H1 (cell line): Measurements from ENCODE around the gene NF1. TPM values are rescaled to one million over a fixed set of nuclear protein-coding genes. Genes with fewer than 3 reads are reported as not detected.

ENCODE experiments used
- CTCF ChIA-PET: fragments of 300-600 bp; sonication (Branson Sonifier 250); formaldehyde crosslinking; loops from one replicate; lab custom pipeline; 2021; ENCODE audit not compliant: partially characterized antibody; lab: Charles Lee
- POLR2A ChIA-PET: fragments of 300-600 bp; sonication (Branson Sonifier 250); formaldehyde crosslinking; loops from one replicate; lab custom pipeline; 2021; ENCODE audit warnings: inconsistent platforms; ENCODE audit not compliant: partially characterized antibody; lab: Charles Lee
- DNase-seq, 2 experiments: peaks; one replicate each; pipeline versions ENCODE4 v3.0.0 to v3.0.0-alpha.2; 2010 to 2022; ENCODE audit warnings: low spot score in 2 of 2, low read depth in 1 of 2, mixed read lengths in 1 of 2
- FAIRE-seq: peaks from 2 replicates; lab custom pipeline; 2011; peaks lifted over from hg19 to GRCh38; lab: Jason Lieb, UNC
- H2AFZ ChIP-seq: 2 replicates; pipeline ENCODE4 v1.8.1; 2012; ENCODE audit warnings: low read length, inconsistent platforms
- H2AK5ac ChIP-seq: 2 replicates; pipeline ENCODE4 v1.6.1; 2013; ENCODE audit warnings: low read depth, low read length
- H2BK120ac ChIP-seq: replicated peaks from 2 replicates; pipeline ENCODE3; 2013; ENCODE audit warnings: low read depth, low read length, inconsistent platforms
- H2BK12ac ChIP-seq: 2 replicates; pipeline ENCODE4 v1.6.1; 2013; ENCODE audit warnings: low read depth, low read length
- H2BK15ac ChIP-seq: 2 replicates; pipeline ENCODE4 v1.6.1; 2013; ENCODE audit warnings: low read length
- H2BK20ac ChIP-seq: 2 replicates; pipeline ENCODE4 v1.6.1; 2013; ENCODE audit warnings: low read length
- H2BK5ac ChIP-seq: 2 replicates; pipeline ENCODE4 v1.6.1; 2013; ENCODE audit warnings: low read depth, low read length
- H3K14ac ChIP-seq: 2 replicates; pipeline ENCODE4 v1.6.1; 2013; ENCODE audit warnings: inconsistent platforms; ENCODE audit not compliant: insufficient read length
- H3K18ac ChIP-seq: 2 replicates; pipeline ENCODE4 v1.6.1; 2013; ENCODE audit warnings: low read length; ENCODE audit errors: extremely low read depth
- H3K23ac ChIP-seq: 2 replicates; pipeline ENCODE4 v1.6.1; 2013; ENCODE audit warnings: inconsistent platforms; ENCODE audit not compliant: insufficient read length
- H3K23me2 ChIP-seq: 2 replicates; pipeline ENCODE4 v1.6.1; 2013; ENCODE audit warnings: low read depth, low read length
- H3K27ac ChIP-seq: 2 replicates; pipeline ENCODE4 v1.6.1; 2011; ENCODE audit warnings: low read depth, low read length, inconsistent platforms
- H3K27me3 ChIP-seq, 4 experiments: replicated peaks in 1 of 4; 1 replicate in 1 of 4; 2 replicates in 3 of 4; pipeline versions ENCODE4 v1.6.1 to v1.8.1; 2011 to 2013; ENCODE audit warnings: low read length in 3 of 4, mild to moderate bottlenecking in 3 of 4, inconsistent platforms in 2 of 4, mixed read lengths in 2 of 4, moderate library complexity in 1 of 4; ENCODE audit not compliant: control insufficient read depth in 3 of 4, insufficient read depth in 3 of 4; ENCODE audit errors: extremely low read depth in 1 of 4
- H3K36me3 ChIP-seq, 4 experiments: 2 replicates each; pipeline versions ENCODE4 v1.6.1 to v1.8.1; 2011 to 2013; ENCODE audit warnings: mild to moderate bottlenecking in 4 of 4, low read length in 3 of 4, moderate library complexity in 2 of 4, control low read depth in 1 of 4, inconsistent platforms in 1 of 4; ENCODE audit not compliant: insufficient read depth in 4 of 4, control insufficient read depth in 2 of 4
- H3K4ac ChIP-seq: replicated peaks from 2 replicates; pipeline ENCODE3; 2013; ENCODE audit warnings: low read length, low read depth, mixed read lengths, inconsistent platforms; ENCODE audit not compliant: insufficient read length
- H3K4me1 ChIP-seq, 4 experiments: replicated peaks in 1 of 4; 1 replicate in 1 of 4; 2 replicates in 3 of 4; pipeline versions ENCODE4 v1.6.1 to v1.8.1; 2011 to 2013; ENCODE audit warnings: low read length in 3 of 4, inconsistent platforms in 2 of 4, mixed read lengths in 1 of 4; ENCODE audit not compliant: insufficient read depth in 4 of 4, control insufficient read depth in 3 of 4
- H3K4me2 ChIP-seq, 2 experiments: 2 replicates each; pipeline versions ENCODE4 v1.6.1 to v1.8.1; 2011 to 2013; ENCODE audit warnings: low read depth in 2 of 2, low read length in 2 of 2, control low read depth in 1 of 2, inconsistent platforms in 1 of 2, mild to moderate bottlenecking in 1 of 2; ENCODE audit not compliant: insufficient read depth in 1 of 2
- H3K4me3 ChIP-seq, 4 experiments: fragments of 200-600, 300-600 bp in 1 of 4; sonication (generic), shearing (Covaris generic), sonication (Bioruptor Twin) in 1 of 4; 2 replicates each; pipeline versions ENCODE4 v1.5.1 to v1.8.1; 2011 to 2016; ENCODE audit warnings: low read length in 4 of 4, low read depth in 3 of 4, control low read depth in 2 of 4, inconsistent platforms in 2 of 4, mild to moderate bottlenecking in 2 of 4, mixed read lengths in 1 of 4, moderate library complexity in 1 of 4; ENCODE audit not compliant: insufficient read depth in 2 of 4; ENCODE audit errors: extremely low read depth in 1 of 4
- H3K56ac ChIP-seq: replicated peaks from 2 replicates; pipeline ENCODE3; 2013; ENCODE audit warnings: low read depth, mild to moderate bottlenecking, mixed read lengths, low read length, inconsistent platforms; ENCODE audit not compliant: insufficient read length
- H3K79me1 ChIP-seq: 2 replicates; pipeline ENCODE4 v1.6.1; 2013; ENCODE audit warnings: low read depth, low read length, control low read depth
- H3K79me2 ChIP-seq, 2 experiments: 2 replicates each; pipeline versions ENCODE4 v1.6.1 to v1.8.1; 2012 to 2013; ENCODE audit warnings: low read length in 2 of 2, mild to moderate bottlenecking in 2 of 2, inconsistent platforms in 1 of 2; ENCODE audit not compliant: insufficient read depth in 2 of 2, control insufficient read depth in 1 of 2
- H3K9ac ChIP-seq, 4 experiments: replicated peaks in 1 of 4; 1 replicate in 1 of 4; 2 replicates in 3 of 4; pipeline versions ENCODE4 v1.6.1 to v1.8.1; 2011 to 2013; ENCODE audit warnings: low read depth in 3 of 4, low read length in 3 of 4, control low read depth in 2 of 4, mild to moderate bottlenecking in 2 of 4, moderate library complexity in 2 of 4, inconsistent platforms in 1 of 4; ENCODE audit errors: extremely low read depth in 1 of 4
- H3K9me3 ChIP-seq, 2 experiments: 2 replicates each; pipeline versions ENCODE4 v1.6.1 to v1.8.1; 2012 to 2013; ENCODE audit warnings: mild to moderate bottlenecking in 2 of 2, moderate library complexity in 2 of 2, control low read depth in 1 of 2, inconsistent platforms in 1 of 2, low read depth in 1 of 2, low read length in 1 of 2, mixed read lengths in 1 of 2; ENCODE audit not compliant: insufficient read depth in 2 of 2
- H4K20me1 ChIP-seq, 2 experiments: replicated peaks in 1 of 2; 2 replicates each; pipeline versions ENCODE3 to v1.8.1; 2011 to 2013; ENCODE audit warnings: inconsistent platforms in 2 of 2, low read length in 2 of 2, mild to moderate bottlenecking in 1 of 2; ENCODE audit not compliant: insufficient read depth in 2 of 2, control insufficient read depth in 1 of 2
- H4K5ac ChIP-seq: 2 replicates; pipeline ENCODE4 v1.6.1; 2013; ENCODE audit warnings: low read length, low read depth, mixed read lengths, inconsistent platforms; ENCODE audit not compliant: insufficient read length
- H4K8ac ChIP-seq: 2 replicates; pipeline ENCODE4 v1.8.0; 2013; ENCODE audit warnings: mild to moderate bottlenecking, moderate library complexity, low read length, inconsistent platforms; ENCODE audit not compliant: insufficient read depth; ENCODE audit errors: extremely low read depth
- H4K91ac ChIP-seq: replicated peaks from 2 replicates; pipeline ENCODE3; 2013; ENCODE audit warnings: low read length, mixed read lengths, inconsistent platforms; ENCODE audit not compliant: insufficient read length
- WGBS, 2 experiments: shearing (Covaris generic) in 1 of 2; methylation state at CpG; one replicate each; pipeline versions ENCODE4 v1.1.6 to v1.1.7; 2013 to 2015; ENCODE audit warnings: low lambda C conversion rate in 2 of 2, mixed read lengths in 2 of 2, inconsistent platforms in 1 of 2, low coverage in 1 of 2, missing lambda C conversion rate in 1 of 2; ENCODE audit not compliant: insufficient replicate concordance in 2 of 2, insufficient coverage in 1 of 2, insufficient read length in 1 of 2; ENCODE audit errors: extremely low coverage in 1 of 2, missing lambda C conversion rate in 1 of 2; 5-methylcytosine and 5-hydroxymethylcytosine counted together
- polyA plus RNA-seq, 7 experiments: library from polyadenylated mRNA; depleted of rRNA in 3 of 7; stranded (reverse) in 5 of 7; unstranded in 2 of 7; fragments of >200 nt in 5 of 7; fragments of 200-250 nt in 2 of 7; gene quantifications; 1 replicate in 5 of 7; 2 replicates in 1 of 7; 4 replicates in 1 of 7; pipeline versions ENCODE4 v1.2.1 to v1.2.3, GENCODE V29; 2011 to 2013; ENCODE audit warnings: missing spikeins in 2 of 7, mixed read lengths in 2 of 7
- total RNA-seq: library from RNA; stranded (reverse); fragmentation: NEBNext Ultra II Directional; extraction: Animal tissue kit (Norgen Biotek cat#: 25700); gene quantifications from 2 replicates; pipeline ENCODE4 v1.2.1, GENCODE V29; 2021

NF1 gene
- total and polyA plus RNA-seq, 2 of the 8 experiments (the other 6 are each of a cell fraction or from before 2014, with no cell fraction given) = 19.3 to 29.6 TPM

DNA sequence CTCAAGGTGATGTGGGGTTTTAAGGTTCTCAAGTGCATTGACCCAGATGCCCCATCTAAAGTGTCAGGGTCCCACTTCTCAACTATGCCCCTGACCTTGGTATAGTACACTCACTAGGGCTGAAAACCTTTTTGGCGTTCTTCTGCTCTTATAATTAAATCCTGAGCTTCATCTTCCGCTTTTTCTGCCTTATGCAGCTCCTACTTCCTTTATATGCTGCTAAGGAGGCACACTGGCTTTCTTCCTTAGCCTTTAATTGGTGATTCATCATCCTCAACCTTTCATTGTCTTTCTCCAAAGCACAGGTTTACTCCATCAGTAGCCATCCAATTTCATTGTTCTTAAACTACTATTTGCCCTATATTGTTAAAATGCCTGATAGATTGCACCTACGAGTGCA is 5.3 kb upstream of the NF1 start:
- 94% methylated on average over 3 of the region's 3 CpGs; no CpG with 5 or more reads in 1 of the 2 experiments for WGBS, 2 experiments
- POLR2A ChIA-PET = no interaction called here

More for the DNA sequence above, 5.3 kb upstream of the NF1 start:
- Histone ChIP-seq H2AFZ (no peak overlapping the region), H2BK20ac (no peak overlapping the region), H3K14ac (no peak overlapping the region), H4K91ac (no peak overlapping the region), H3K4ac (no peak overlapping the region), H3K79me2 (no peaks in the 10 kb centered on the region), H3K56ac (no peak overlapping the region), H3K27ac (no peak overlapping the region), H3K36me3 (no peaks in the 10 kb centered on the region), H3K18ac (no peak overlapping the region), H2BK120ac (no peak overlapping the region), H3K4me2 (no peak overlapping the region), H3K23me2 (no peaks in the 10 kb centered on the region), H4K8ac (no peak overlapping the region), H3K4me3 (no peak overlapping the region), H2BK5ac (no peak overlapping the region), H2BK15ac (no peak overlapping the region), H3K27me3 (no peaks in the 10 kb centered on the region), H2BK12ac (no peak overlapping the region), H4K20me1 (no peaks in the 10 kb centered on the region), H4K5ac (no peak overlapping the region), H3K9ac (no peak overlapping the region), H3K9me3 (no peaks in the 10 kb centered on the region), H3K79me1 (no peaks in the 10 kb centered on the region), H2AK5ac (no peak overlapping the region; the same call in 1 of the 2 replicates), H3K4me1 (peaks cover 0 to 3% (median 0%) of the 10 kb centered on the region in 4 experiments; a peak in 1 of 7 replicates), H3K23ac (no peak overlapping the region)
- CTCF ChIA-PET = interaction anchor here (1.0 to 2.0 kb wide), 4 partner anchors 20 to 120 kb away, joined by 3 to 7 read pairs (median 4); no protein-coding TSS in a partner anchor
- DNase-seq = no peak
- no peak for FAIRE-seq
